Endothelial cell of umbilical vein (primary cell): ENCODE results near the gene RGP1. TPM values are rescaled to one million over a fixed set of nuclear protein-coding genes. Genes with fewer than 3 reads are reported as not detected.

ENCODE experiments used
- BruUV-seq: library from RNA; stranded (reverse); fragments of 400-500 nt; replicated peaks from 2 replicates; lab custom pipeline; 2021; lab: Mats Ljungman, UMichigan
- CTCF ChIA-PET: fragments of 300-600, 350-600 bp; sonication (Branson Sonifier 250); formaldehyde crosslinking; loops from one replicate; lab custom pipeline; 2021; ENCODE audit warnings: antibody characterized with exemption, inconsistent platforms; lab: Charles Lee
- POLR2A ChIA-PET: fragments of 300-600, 350-600 bp; sonication (Branson Sonifier 250); formaldehyde crosslinking; loops from one replicate; lab custom pipeline; 2021; ENCODE audit warnings: antibody characterized with exemption, inconsistent platforms; lab: Charles Lee
- DNase-seq: peaks from one replicate; pipeline ENCODE4 v3.0.0-alpha.2; 2011; ENCODE audit warnings: low read depth, low spot score
- FAIRE-seq: peaks from 2 replicates; lab custom pipeline; 2011; peaks lifted over from hg19 to GRCh38; lab: Jason Lieb, UNC
- H2AFZ ChIP-seq: 2 replicates; pipeline ENCODE4 v1.6.0; 2012; ENCODE audit warnings: low read depth, low read length, control low read depth, inconsistent platforms
- H3K27ac ChIP-seq: 2 replicates; pipeline ENCODE4 v1.5.1; 2011; ENCODE audit warnings: low read depth, mild to moderate bottlenecking, control low read depth, low read length, moderate library complexity; ENCODE audit not compliant: insufficient read depth
- H3K27me3 ChIP-seq, 2 experiments: 2 replicates each; pipeline versions ENCODE4 v1.6.0 to v1.6.1; 2011; ENCODE audit warnings: low read length in 2 of 2, mixed read lengths in 1 of 2; ENCODE audit not compliant: control insufficient read depth in 2 of 2, insufficient read depth in 2 of 2
- H3K36me3 ChIP-seq, 2 experiments: 2 replicates in 1 of 2; 3 replicates in 1 of 2; pipeline ENCODE4 v1.5.1; 2011; ENCODE audit warnings: low read length in 2 of 2, mild to moderate bottlenecking in 1 of 2, moderate library complexity in 1 of 2; ENCODE audit not compliant: control insufficient read depth in 2 of 2, insufficient read depth in 2 of 2; ENCODE audit errors: extremely low read depth in 1 of 2
- H3K4me1 ChIP-seq: 3 replicates; pipeline ENCODE4 v1.5.1; 2011; ENCODE audit warnings: mild to moderate bottlenecking, low read length; ENCODE audit not compliant: control insufficient read depth, insufficient read depth; ENCODE audit errors: extremely low read depth
- H3K4me2 ChIP-seq: 2 replicates; pipeline ENCODE4 v1.6.1; 2011; ENCODE audit warnings: low read length, control low read depth, mixed read lengths; ENCODE audit not compliant: insufficient read depth
- H3K4me3 ChIP-seq, 3 experiments: fragments of 200-600 bp in 1 of 3; sonication (generic), shearing (Covaris generic) in 1 of 3; replicated peaks in 1 of 3; 2 replicates each; pipeline ENCODE4 v1.5.1; 2011 to 2016; ENCODE audit warnings: control low read depth in 3 of 3, low read length in 3 of 3, mild to moderate bottlenecking in 2 of 3, inconsistent platforms in 1 of 3, low read depth in 1 of 3, moderate library complexity in 1 of 3; ENCODE audit not compliant: insufficient read depth in 1 of 3
- H3K79me2 ChIP-seq: 2 replicates; pipeline ENCODE4 v1.6.0; 2012; ENCODE audit warnings: low read length, inconsistent platforms; ENCODE audit not compliant: control insufficient read depth, insufficient read depth
- H3K9ac ChIP-seq: replicated peaks from 2 replicates; pipeline ENCODE3; 2011; ENCODE audit warnings: low read length, control low read depth; ENCODE audit not compliant: insufficient read depth; ENCODE audit errors: extremely low read depth
- H3K9me1 ChIP-seq: replicated peaks from 3 replicates; pipeline ENCODE4 v1.6.0; 2011; ENCODE audit warnings: mild to moderate bottlenecking, low read length; ENCODE audit not compliant: control insufficient read depth, insufficient read depth; ENCODE audit errors: extremely low read depth
- H3K9me3 ChIP-seq: replicated peaks from 2 replicates; pipeline ENCODE4 v1.5.1; 2012; ENCODE audit warnings: low read length, inconsistent platforms; ENCODE audit not compliant: control insufficient read depth, insufficient read depth
- H4K20me1 ChIP-seq: replicated peaks from 2 replicates; pipeline ENCODE3; 2011; ENCODE audit warnings: mild to moderate bottlenecking, low read length; ENCODE audit not compliant: control insufficient read depth, insufficient read depth; ENCODE audit errors: extremely low read depth
- FOS ChIP-seq: IDR thresholded peaks from 2 replicates; pipeline ENCODE4 v1.6.1; 2011; ENCODE audit warnings: mild to moderate bottlenecking, low read length, moderate library complexity, borderline replicate concordance; ENCODE audit not compliant: insufficient read depth
- POLR2A ChIP-seq: IDR thresholded peaks from 2 replicates; pipeline ENCODE4 v1.6.1; 2012; ENCODE audit warnings: low read depth, mild to moderate bottlenecking, control low read depth, low read length
- POLR2AphosphoS5 ChIP-seq: IDR thresholded peaks from 2 replicates; pipeline ENCODE4 v1.6.1; 2012; ENCODE audit warnings: low read depth, mild to moderate bottlenecking, control low read depth, low read length, moderate library complexity; ENCODE audit not compliant: insufficient read depth
- dilution Hi-C: fragments of 300-500 bp; cut with MboI; formaldehyde crosslinking; loops from one replicate; pipeline ENCODE4 v1.15.0; 2019; ENCODE audit warnings: low sequenced_read_pairs; ENCODE audit not compliant: extremely low pct_ligation_motif_present
- intact Hi-C: fragments of 100-400 bp; cut with micrococcal nuclease; formaldehyde crosslinking; loops from one replicate; pipeline ENCODE4 v1.10.0; 2022
- polyA plus RNA-seq, 4 experiments: library from polyadenylated mRNA; depleted of rRNA in 3 of 4; stranded (reverse) in 3 of 4; unstranded in 1 of 4; fragments of >200 nt; gene quantifications; 2 replicates each; pipeline versions ENCODE4 v1.2.1 to v1.2.3, GENCODE V29; 2011 to 2012; ENCODE audit warnings: missing spikeins in 1 of 4
- total RNA-seq: library from RNA; stranded (reverse); gene quantifications from 2 replicates; pipeline ENCODE4 v1.2.3, GENCODE V29; 2021
- TF ChIP-seq, protein P1 (sequence below): IDR thresholded peaks from 2 replicates; pipeline ENCODE4 v1.6.1; 2011; ENCODE audit not compliant: insufficient read depth, insufficient read length
- TF ChIP-seq, protein P2 (sequence below), 2 donors: IDR thresholded peaks; 1 replicate in 1 of 2; 2 replicates in 1 of 2; pipeline ENCODE4 v1.5.1; 2011; ENCODE audit warnings: low read length in 2 of 2, mild to moderate bottlenecking in 2 of 2, moderate library complexity in 2 of 2, control low read depth in 1 of 2, inconsistent platforms in 1 of 2, low read depth in 1 of 2; ENCODE audit not compliant: insufficient read depth in 1 of 2; ENCODE audit errors: extremely low read depth in 1 of 2

RGP1 gene
- total and polyA plus RNA-seq, 2 donors (not counting 3 experiments of a cell fraction or from before 2014, with no cell fraction given) = 15.0 to 29.0 TPM

- ChIA-PET CTCF (interaction anchor here (0.6 to 3.7 kb wide), 17 partner anchors 8 to 170 kb away, joined by 3 to 32 read pairs (median 4); partner anchors contain the start of genes GBA2, HINT2, MSMP and RGP1), POLR2A (interaction anchor here (0.7 to 1.4 kb wide), 4 partner anchors 11 to 56 kb away, joined by 3 to 5 read pairs (median 4); partner anchors contain the start of genes GBA2 and RGP1)
- DNase-seq (peak; percentile 70), FAIRE-seq (peak; percentile 86)
- BruUV-seq = TSS peak; percentile 30
- Histone ChIP-seq H3K36me3 (peaks cover 17 to 24% of the 10 kb centered on the region in 2 experiments), H4K20me1 (no peaks in the 10 kb centered on the region), H2AFZ (peak overlapping the region; percentile 15), H3K79me2 (peaks cover 56% of the 10 kb centered on the region), H3K4me2 (peak overlapping the region; percentile 76), H3K4me1 (peaks cover 47% of the 10 kb centered on the region), H3K9me3 (no peaks in the 10 kb centered on the region), H3K9ac (peak overlapping the region; percentile 92), H3K9me1 (no peaks in the 10 kb centered on the region), H3K27ac (peak overlapping the region; percentile 79), H3K4me3 (peak overlapping the region; percentile 46 to 92 (median 70)), H3K27me3 (no peaks in the 10 kb centered on the region)
- intact Hi-C loops = loop anchor here (1.0 to 2.0 kb wide), 8 partner anchors 16 to 176 kb away; partner anchors contain the start of genes CCDC107, GBA2, HINT2 and RGP1
- dilution Hi-C loops = no loop called here
- TF ChIP-seq FOS = no peak
- peak; percentile 56 for TF ChIP-seq POLR2A
- peak; percentile 52 for TF ChIP-seq POLR2AphosphoS5
- TF ChIP-seq, protein P1, sequence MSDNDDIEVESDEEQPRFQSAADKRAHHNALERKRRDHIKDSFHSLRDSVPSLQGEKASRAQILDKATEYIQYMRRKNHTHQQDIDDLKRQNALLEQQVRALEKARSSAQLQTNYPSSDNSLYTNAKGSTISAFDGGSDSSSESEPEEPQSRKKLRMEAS = no peak
- TF ChIP-seq, protein P2, sequence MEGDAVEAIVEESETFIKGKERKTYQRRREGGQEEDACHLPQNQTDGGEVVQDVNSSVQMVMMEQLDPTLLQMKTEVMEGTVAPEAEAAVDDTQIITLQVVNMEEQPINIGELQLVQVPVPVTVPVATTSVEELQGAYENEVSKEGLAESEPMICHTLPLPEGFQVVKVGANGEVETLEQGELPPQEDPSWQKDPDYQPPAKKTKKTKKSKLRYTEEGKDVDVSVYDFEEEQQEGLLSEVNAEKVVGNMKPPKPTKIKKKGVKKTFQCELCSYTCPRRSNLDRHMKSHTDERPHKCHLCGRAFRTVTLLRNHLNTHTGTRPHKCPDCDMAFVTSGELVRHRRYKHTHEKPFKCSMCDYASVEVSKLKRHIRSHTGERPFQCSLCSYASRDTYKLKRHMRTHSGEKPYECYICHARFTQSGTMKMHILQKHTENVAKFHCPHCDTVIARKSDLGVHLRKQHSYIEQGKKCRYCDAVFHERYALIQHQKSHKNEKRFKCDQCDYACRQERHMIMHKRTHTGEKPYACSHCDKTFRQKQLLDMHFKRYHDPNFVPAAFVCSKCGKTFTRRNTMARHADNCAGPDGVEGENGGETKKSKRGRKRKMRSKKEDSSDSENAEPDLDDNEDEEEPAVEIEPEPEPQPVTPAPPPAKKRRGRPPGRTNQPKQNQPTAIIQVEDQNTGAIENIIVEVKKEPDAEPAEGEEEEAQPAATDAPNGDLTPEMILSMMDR (IDR thresholded peaks at IDR 0.05; ENCODE audit: extremely low read depth in 1 of 2, insufficient read depth in 1 of 2, low read depth in 1 of 2, low read length in 2 of 2) = peak in 1 of 2 donors; percentile 29
Observed at GRCh38 chr9:35732800-35733541, 16.1 kb upstream of the RGP1 start.
